Esophagus (tissue), 2 donors: ENCODE results near the gene PTPRE. TPM values are rescaled to one million over a fixed set of nuclear protein-coding genes. Genes with fewer than 3 reads are reported as not detected.
A peak's percentile ranks its signal among the peaks of the same experiment; 100 is the strongest.

ENCODE experiments used
- H3K27ac ChIP-seq, 2 donors: one replicate each; pipeline ENCODE4 v1.5.1; 2013; ENCODE audit warnings: low read depth in 2 of 2, mild to moderate bottlenecking in 2 of 2, inconsistent platforms in 1 of 2, low read length in 1 of 2, moderate library complexity in 1 of 2
- H3K27me3 ChIP-seq, 2 donors: one replicate each; pipeline ENCODE4 v1.6.1; 2013; ENCODE audit warnings: low read length in 2 of 2, control low read depth in 1 of 2, mild to moderate bottlenecking in 1 of 2; ENCODE audit not compliant: insufficient read depth in 2 of 2, control insufficient read depth in 1 of 2
- H3K36me3 ChIP-seq, 2 donors: one replicate each; pipeline ENCODE4 v1.6.1; 2013; ENCODE audit warnings: low read length in 1 of 2; ENCODE audit not compliant: control insufficient read depth in 2 of 2, insufficient read depth in 2 of 2
- H3K4me1 ChIP-seq, 2 donors: one replicate each; pipeline ENCODE4 v1.6.1; 2013; ENCODE audit warnings: low read length in 1 of 2; ENCODE audit not compliant: control insufficient read depth in 2 of 2, insufficient read depth in 2 of 2
- H3K4me3 ChIP-seq, 2 donors: one replicate each; pipeline ENCODE4 v1.5.1; 2013; ENCODE audit warnings: low read length in 2 of 2, mild to moderate bottlenecking in 2 of 2, low read depth in 1 of 2, moderate library complexity in 1 of 2
- H3K9me3 ChIP-seq, 2 donors: one replicate each; pipeline ENCODE4 v1.6.1; 2013; ENCODE audit warnings: mild to moderate bottlenecking in 2 of 2, low read depth in 1 of 2, low read length in 1 of 2, moderate library complexity in 1 of 2; ENCODE audit not compliant: control insufficient read depth in 2 of 2, insufficient read depth in 1 of 2
- WGBS, 2 donors: extraction: QIAGEN DNeasy Blood & Tissue Kit; methylation state at CpG; one replicate each; pipeline ENCODE4 v1.1.7; 2013; 5-methylcytosine and 5-hydroxymethylcytosine counted together
- polyA plus RNA-seq, 2 donors: library from polyadenylated mRNA; stranded (reverse); fragments of 200-250 nt; gene quantifications; one replicate each; pipeline ENCODE4 v1.2.3, GENCODE V29; 2013
- donor health status: healthy with polysubstance abuse.
- donor health status: Bipolar disorder and iron deficiency.

Gene PTPRE
- polyA plus RNA-seq: 1 to 10 TPM; 3.8 to 5.5 TPM

DNA sequence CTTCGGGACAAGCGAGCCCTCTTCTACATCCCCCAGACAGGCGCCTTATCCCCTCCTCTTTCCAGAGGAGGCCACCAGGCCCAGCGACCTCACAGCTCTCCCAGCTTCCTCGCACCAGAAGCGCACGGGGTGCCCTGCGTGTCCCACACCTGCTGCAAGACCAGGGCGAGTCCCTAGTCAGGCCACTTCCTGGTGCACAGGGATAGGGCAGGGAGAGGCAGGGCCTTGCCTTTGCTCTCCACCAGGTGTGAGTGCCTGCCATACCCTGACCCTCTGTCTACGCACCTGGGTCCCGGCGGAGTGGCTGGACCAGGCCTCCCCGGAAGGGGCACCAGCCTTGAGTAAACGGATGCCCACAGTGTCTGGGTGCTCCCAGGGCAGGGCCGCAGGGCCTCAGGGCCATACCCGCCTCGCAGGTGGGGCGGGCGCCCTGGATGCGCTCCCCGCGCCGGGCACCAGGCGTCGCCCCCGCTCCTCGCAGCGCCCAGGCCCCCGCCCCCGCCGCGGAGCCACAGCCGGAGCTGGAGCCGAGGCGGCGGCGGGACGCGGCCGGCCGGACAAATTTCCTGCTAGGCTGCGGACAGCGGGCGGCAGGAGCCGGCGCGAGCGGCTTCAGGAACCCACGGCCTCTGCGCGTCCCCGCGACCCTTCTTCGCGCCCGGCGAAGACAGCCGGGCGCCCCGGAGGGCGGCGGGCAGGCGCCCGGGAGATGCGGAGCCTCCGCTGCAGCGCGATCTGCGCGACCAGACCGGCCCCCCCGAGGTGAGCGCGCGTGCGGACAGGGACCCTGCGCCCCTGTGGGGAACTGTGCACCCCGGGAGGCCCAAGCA lies at the start of gene PTPRE:
Gene PTPRE (plus strand): TSS at position 556 of the 830 bp plus-strand sequence. CDS start 133,779 bp downstream, outside the sequence.
- no peaks in the 10 kb centered on the region for H3K9me3 ChIP-seq
- no peaks in the 10 kb centered on the region for H3K27me3 ChIP-seq
- peak within 1 kb of the TSS; percentile 47 to 49 for H3K4me3 ChIP-seq
- WGBS, 2 donors: 8 to 11% methylated on average over 52 to 78 of the region's 78 CpGs
- H3K4me1 ChIP-seq: peaks cover 3 to 4% of the 10 kb centered on the region in 2 donors
- no peaks in the 10 kb centered on the region for H3K36me3 ChIP-seq
- peak within 1 kb of the TSS in 1 of 2 donors; percentile 74 for H3K27ac ChIP-seq

DNA sequence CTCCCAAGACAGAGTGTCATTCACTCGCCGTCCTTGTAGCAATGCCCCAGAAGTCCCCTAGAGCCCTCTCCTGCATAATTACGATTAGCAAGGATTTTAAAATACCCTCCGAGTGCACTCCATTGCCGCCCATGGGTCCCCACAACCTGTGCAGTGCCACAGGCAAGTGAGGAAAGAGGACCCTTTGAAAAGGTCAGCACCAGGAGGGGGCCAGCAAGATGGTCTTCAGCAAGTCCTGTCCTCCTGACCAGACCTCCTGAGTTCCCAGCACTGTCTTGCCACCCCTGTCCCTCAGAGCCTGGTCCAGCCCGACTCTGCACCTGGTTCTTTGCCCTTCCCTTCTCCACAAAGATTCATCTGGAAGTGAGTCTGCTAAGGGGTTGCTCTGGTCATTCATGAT lies 46.3 kb upstream of the PTPRE start:
- Histone ChIP-seq H3K27ac (no peak overlapping the region), H3K4me3 (no peak overlapping the region), H3K9me3 (peaks cover 3% of the 10 kb centered on the region in 2 donors), H3K36me3 (no peaks in the 10 kb centered on the region), H3K4me1 (no peaks in the 10 kb centered on the region), H3K27me3 (no peaks in the 10 kb centered on the region)
- WGBS, 2 donors: 92 to 95% methylated on average over 6 of the region's 6 CpGs

GRCh38 chr10:127863231-127863825 lies 43.6 kb upstream of the PTPRE start:
- Histone ChIP-seq H3K27me3 (no peaks in the 10 kb centered on the region), H3K9me3 (peaks cover 3% of the 10 kb centered on the region in 2 donors), H3K4me1 (no peaks in the 10 kb centered on the region), H3K27ac (no peak overlapping the region), H3K4me3 (no peak overlapping the region), H3K36me3 (no peaks in the 10 kb centered on the region)
- WGBS, 2 donors: 88% methylated on average over 6 of the region's 6 CpGs

GRCh38 chr10:127866276-127867013 lies 40.5 kb upstream of the PTPRE start:
- Histone ChIP-seq H3K4me3 (no peak overlapping the region), H3K27ac (no peak overlapping the region), H3K36me3 (no peaks in the 10 kb centered on the region), H3K27me3 (no peaks in the 10 kb centered on the region), H3K9me3 (peaks cover 3% of the 10 kb centered on the region in 2 donors), H3K4me1 (no peaks in the 10 kb centered on the region)
- WGBS, 2 donors: 78 to 80% methylated on average over 8 of the region's 8 CpGs

- H3K36me3 ChIP-seq: no peaks in the 10 kb centered on the region
- peaks cover 0 to 7% of the 10 kb centered on the region in 2 donors for H3K4me1 ChIP-seq
- no peak overlapping the region for H3K4me3 ChIP-seq
- 53 to 67% methylated on average over 1 of the region's 1 CpG for WGBS, 2 donors
- H3K9me3 ChIP-seq: peaks cover 0 to 3% of the 10 kb centered on the region in 2 donors
- no peaks in the 10 kb centered on the region for H3K27me3 ChIP-seq
- H3K27ac ChIP-seq: no peak overlapping the region
These were observed 39.1 kb upstream of the PTPRE start for GRCh38 chr10:127867805-127868204.

DNA sequence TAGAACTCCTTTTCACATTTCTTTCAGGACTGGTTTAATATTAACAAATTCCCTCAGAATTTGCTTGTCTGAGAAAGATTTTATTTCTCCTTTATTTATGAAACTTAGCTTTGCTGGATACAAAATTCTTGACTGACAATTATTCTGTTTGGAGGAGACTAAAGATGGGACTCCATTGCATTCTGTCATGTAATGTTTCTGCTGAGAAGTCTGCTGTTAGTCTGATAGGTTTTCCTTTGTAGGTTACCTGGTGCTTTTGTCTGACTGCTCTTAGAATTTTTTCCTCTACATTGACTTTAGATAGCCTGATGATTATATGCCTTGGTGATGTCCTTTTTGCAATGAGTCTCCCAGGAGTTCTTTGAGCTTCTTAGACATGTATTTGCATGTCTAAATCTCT lies 37.6 kb upstream of the PTPRE start:
- Histone ChIP-seq H3K4me1 (peaks cover 0 to 7% of the 10 kb centered on the region in 2 donors), H3K4me3 (no peak overlapping the region), H3K27ac (no peak overlapping the region), H3K36me3 (no peaks in the 10 kb centered on the region), H3K9me3 (no peaks in the 10 kb centered on the region), H3K27me3 (no peaks in the 10 kb centered on the region)

GRCh38 chr10:127871631-127872010 lies 35.3 kb upstream of the PTPRE start:
- no peaks in the 10 kb centered on the region for H3K36me3 ChIP-seq
- H3K27ac ChIP-seq: no peak overlapping the region
- no peaks in the 10 kb centered on the region for H3K9me3 ChIP-seq
- H3K27me3 ChIP-seq: no peaks in the 10 kb centered on the region
- peaks cover 0 to 7% of the 10 kb centered on the region in 2 donors for H3K4me1 ChIP-seq
- no peak overlapping the region for H3K4me3 ChIP-seq
- WGBS, 2 donors: 41 to 49% methylated on average over 7 of the region's 7 CpGs

- Histone ChIP-seq H3K27me3 (no peaks in the 10 kb centered on the region), H3K27ac (no peak overlapping the region), H3K9me3 (no peaks in the 10 kb centered on the region), H3K36me3 (no peaks in the 10 kb centered on the region), H3K4me3 (no peak overlapping the region), H3K4me1 (peaks cover 0 to 7% of the 10 kb centered on the region in 2 donors)
- 59% methylated on average over 23 of the region's 23 CpGs for WGBS, 2 donors
These were observed 34.7 kb upstream of the PTPRE start for GRCh38 chr10:127872011-127872761.
